H7 (cell line): Measurements from ENCODE around the gene S100A10. TPM values are rescaled to one million over a fixed set of nuclear protein-coding genes. Genes with fewer than 3 reads are reported as not detected.

Source experiments
- DNase-seq: peaks from one replicate; pipeline ENCODE4 v3.0.0; 2012
- H3K27me3 ChIP-seq: 2 replicates; pipeline ENCODE4 v1.6.0; 2011; ENCODE audit warnings: mild to moderate bottlenecking, low read length; ENCODE audit not compliant: control insufficient read depth, insufficient read depth
- H3K36me3 ChIP-seq: replicated peaks from 2 replicates; pipeline ENCODE4 v1.5.1; 2011; ENCODE audit warnings: low read length; ENCODE audit not compliant: control insufficient read depth, insufficient read depth
- H3K4me3 ChIP-seq: 2 replicates; pipeline ENCODE4 v1.5.1; 2011; ENCODE audit warnings: low read depth, mild to moderate bottlenecking, control low read depth, low read length, moderate library complexity; ENCODE audit not compliant: insufficient read depth
- total RNA-seq: library from RNA; depleted of rRNA; stranded (reverse); fragments of >200 nt; shearing (Covaris generic); gene quantifications from 2 replicates; pipeline ENCODE4 v1.2.3, GENCODE V29; 2014

S100A10 gene
- total RNA-seq, 1 experiment from 2014 or later = 116 TPM

DNA sequence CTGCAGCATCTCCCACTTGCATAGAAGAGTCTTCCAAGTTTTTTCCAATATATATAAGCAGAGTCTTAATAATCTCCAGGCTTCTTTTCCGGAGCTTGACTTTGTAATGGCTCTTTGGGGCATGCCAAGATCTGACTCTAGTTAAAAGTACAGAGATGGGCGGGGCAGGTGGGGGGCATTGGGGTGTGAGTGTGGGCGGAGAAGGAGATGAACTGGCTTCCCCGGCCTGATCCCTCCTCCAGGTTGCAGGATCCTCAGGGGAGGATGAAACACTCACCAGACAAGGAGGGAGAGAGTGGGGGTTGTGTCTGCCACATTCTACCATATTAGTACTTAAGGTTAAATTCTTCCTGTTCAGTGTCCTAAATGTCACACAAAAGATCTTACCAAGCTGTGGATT lies 23.0 kb downstream of the S100A10 start:
- no peaks in the 10 kb centered on the region for H3K36me3 ChIP-seq
- H3K27me3 ChIP-seq = no peaks in the 10 kb centered on the region; the same call in 1 of the 2 replicates
- DNase-seq = no peak
- H3K4me3 ChIP-seq = no peak overlapping the region

GRCh38 chr1:151970128-151970527 lies 23.5 kb downstream of the S100A10 start:
- DNase-seq = no peak

DNA sequence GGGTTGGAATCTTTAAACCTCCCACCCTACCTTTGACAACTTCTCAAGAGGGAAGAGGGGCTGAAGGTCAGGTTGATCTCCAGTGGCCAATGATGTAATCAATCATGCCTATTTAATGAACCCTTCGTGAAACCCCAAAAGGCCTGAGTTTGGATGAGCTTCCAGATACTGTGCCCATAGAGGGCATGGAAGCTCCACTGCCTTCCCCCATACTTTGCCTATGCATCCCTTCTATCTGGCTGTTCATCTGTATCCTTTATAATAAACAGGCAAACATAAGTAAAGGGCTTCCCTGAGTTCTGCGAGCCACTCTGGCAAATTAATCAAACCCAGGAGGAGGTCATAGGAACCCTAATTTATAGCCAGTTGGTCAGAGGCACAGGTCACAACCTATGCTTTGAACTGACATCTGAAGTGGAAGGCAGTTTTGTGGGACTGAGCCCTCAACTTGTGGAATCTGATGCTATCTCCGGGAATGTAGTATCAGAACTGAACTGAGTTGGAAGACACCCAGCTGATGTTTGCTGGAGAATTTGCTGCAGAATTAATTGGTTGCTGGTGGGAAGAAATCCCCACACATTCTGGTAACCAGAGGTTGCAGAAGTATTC lies 24.8 kb downstream of the S100A10 start:
- Histone ChIP-seq H3K4me3 (no peak overlapping the region), H3K27me3 (no peaks in the 10 kb centered on the region; the same call in 1 of the 2 replicates), H3K36me3 (no peaks in the 10 kb centered on the region)
- DNase-seq = no peak

More at GRCh38 chr1:151970128-151970527, 23.5 kb downstream of the S100A10 start:
- H3K36me3 ChIP-seq = no peaks in the 10 kb centered on the region
- no peaks in the 10 kb centered on the region; the same call in 1 of the 2 replicates for H3K27me3 ChIP-seq
- no peak overlapping the region for H3K4me3 ChIP-seq

DNA sequence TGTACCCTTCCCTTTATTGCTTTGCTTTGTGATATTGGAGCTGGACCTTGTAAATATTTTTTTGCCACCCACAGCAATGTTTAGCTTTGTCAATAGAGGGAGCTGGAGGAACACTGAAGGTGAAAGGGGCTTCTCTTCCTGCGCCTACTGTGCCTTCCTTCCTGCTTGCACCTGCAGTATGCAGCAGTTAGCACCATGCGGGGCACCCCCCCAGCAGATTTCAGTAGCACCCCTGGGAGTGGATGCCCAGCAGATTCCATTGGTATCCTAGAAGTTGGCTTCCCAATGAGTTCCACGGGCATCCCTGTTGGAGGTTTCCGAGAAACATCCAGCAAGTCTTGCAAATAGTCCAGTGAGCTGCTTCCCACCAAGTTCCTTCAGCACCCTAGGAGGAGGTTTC lies 25.6 kb downstream of the S100A10 start:
- H3K27me3 ChIP-seq = no peaks in the 10 kb centered on the region; the same call in 1 of the 2 replicates
- no peak overlapping the region for H3K4me3 ChIP-seq
- peak; percentile 53 for DNase-seq
- no peaks in the 10 kb centered on the region for H3K36me3 ChIP-seq

DNA sequence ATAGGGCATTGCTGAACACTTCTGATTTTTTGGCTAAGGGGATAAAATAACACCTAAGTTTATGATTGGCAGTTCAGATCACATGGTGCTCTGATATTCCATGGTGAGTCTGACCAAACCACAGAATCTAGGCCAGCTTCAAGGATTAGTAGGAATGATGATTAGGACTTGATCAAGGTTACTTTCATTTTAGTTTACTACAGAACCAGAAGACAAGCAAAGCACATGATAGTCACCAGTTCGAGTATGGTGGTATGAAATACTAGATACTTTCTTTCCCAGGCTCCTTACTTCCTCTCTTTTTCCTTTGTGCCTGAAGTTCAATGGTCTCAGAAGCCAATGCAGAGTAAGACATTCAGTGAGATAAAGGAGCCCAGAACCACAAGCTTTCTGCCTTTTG lies 26.6 kb downstream of the S100A10 start:
- no peak for DNase-seq
- no peak overlapping the region for H3K4me3 ChIP-seq
- no peaks in the 10 kb centered on the region; the same call in 1 of the 2 replicates for H3K27me3 ChIP-seq
- H3K36me3 ChIP-seq = no peaks in the 10 kb centered on the region

- H3K27me3 ChIP-seq = no peaks in the 10 kb centered on the region; the same call in 1 of the 2 replicates
- DNase-seq = no peak
Observed at GRCh38 chr1:151966061-151966460, 27.6 kb downstream of the S100A10 start.

GRCh38 chr1:151964510-151964909 lies 29.1 kb downstream of the S100A10 start:
- Histone ChIP-seq H3K27me3 (no peaks in the 10 kb centered on the region; the same call in 1 of the 2 replicates), H3K36me3 (no peaks in the 10 kb centered on the region), H3K4me3 (no peak overlapping the region)
- DNase-seq = no peak

More at GRCh38 chr1:151966061-151966460, 27.6 kb downstream of the S100A10 start:
- H3K36me3 ChIP-seq = no peaks in the 10 kb centered on the region
- no peak overlapping the region for H3K4me3 ChIP-seq

- Histone ChIP-seq H3K36me3 (no peaks in the 10 kb centered on the region), H3K4me3 (no peak overlapping the region), H3K27me3 (no peaks in the 10 kb centered on the region; the same call in 1 of the 2 replicates)
- DNase-seq = no peak
Observed at GRCh38 chr1:151963288-151963687, 30.4 kb downstream of the S100A10 start.

GRCh38 chr1:151961833-151962232 lies 31.8 kb downstream of the S100A10 start:
- H3K36me3 ChIP-seq = no peaks in the 10 kb centered on the region
- no peak overlapping the region for H3K4me3 ChIP-seq
- DNase-seq = no peak
- no peaks in the 10 kb centered on the region; the same call in 1 of the 2 replicates for H3K27me3 ChIP-seq

GRCh38 chr1:151960780-151961513 lies 32.7 kb downstream of the S100A10 start:
- no peak for DNase-seq
- H3K27me3 ChIP-seq = no peaks in the 10 kb centered on the region; the same call in 1 of the 2 replicates
- no peaks in the 10 kb centered on the region for H3K36me3 ChIP-seq
- H3K4me3 ChIP-seq = no peak overlapping the region

GRCh38 chr1:151958959-151959358 lies 34.7 kb downstream of the S100A10 start:
- Histone ChIP-seq H3K27me3 (no peaks in the 10 kb centered on the region), H3K36me3 (no peaks in the 10 kb centered on the region), H3K4me3 (no peak overlapping the region)
- no peak for DNase-seq

DNA sequence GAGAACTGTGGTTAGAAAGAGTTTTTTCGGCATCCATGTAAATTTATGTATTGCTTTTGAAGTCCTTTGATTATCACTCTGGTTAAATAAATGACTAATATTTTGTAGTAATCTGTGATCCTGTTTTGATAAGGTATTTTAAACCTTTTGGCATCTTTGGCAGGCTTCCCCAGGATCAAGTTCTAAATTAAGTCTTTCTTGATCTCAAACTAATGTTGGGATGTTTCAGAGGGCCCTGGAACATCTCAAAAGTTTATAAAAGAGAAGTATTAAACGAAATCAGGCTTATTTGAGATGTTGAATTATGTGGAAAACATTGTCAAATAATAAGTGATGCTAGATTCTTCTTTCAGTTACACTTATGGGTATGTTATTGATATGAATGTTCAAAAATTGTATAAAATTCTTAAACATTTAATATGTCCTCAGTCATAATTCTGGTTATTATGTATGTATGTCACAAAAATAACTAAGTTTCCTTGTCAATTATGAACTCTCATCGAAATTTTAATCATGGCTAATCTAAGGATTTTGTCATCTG lies 36.6 kb downstream of the S100A10 start:
- no peaks in the 10 kb centered on the region for H3K27me3 ChIP-seq
- no peak for DNase-seq
- no peaks in the 10 kb centered on the region for H3K36me3 ChIP-seq
- no peak overlapping the region for H3K4me3 ChIP-seq

- no peaks in the 10 kb centered on the region for H3K27me3 ChIP-seq
- no peak overlapping the region for H3K4me3 ChIP-seq
- no peak for DNase-seq
- no peaks in the 10 kb centered on the region for H3K36me3 ChIP-seq
Observed at GRCh38 chr1:151953409-151954094, 40.1 kb downstream of the S100A10 start.

- no peaks in the 10 kb centered on the region for H3K36me3 ChIP-seq
- no peak for DNase-seq
- no peaks in the 10 kb centered on the region for H3K27me3 ChIP-seq
- H3K4me3 ChIP-seq = no peak overlapping the region
Observed at GRCh38 chr1:151952811-151953210, 40.8 kb downstream of the S100A10 start.
